ENCODE measurements around the gene FAM200A. TPM values are rescaled to one million over a fixed set of nuclear protein-coding genes. Genes with fewer than 3 reads are reported as not detected.

Gene FAM200A
- total and polyA plus RNA-seq, 9 donors, result 6.4 to 13.5 (median 8.9) TPM

GRCh38 chr7:99541212-99541611, 10.7 kb downstream of the FAM200A start:
- Histone ChIP-seq H3K9me3 (no peaks in the 10 kb centered on the region), H3K27me3 (no peaks in the 10 kb centered on the region), H3K4me3 (no peak overlapping the region), H3K4me1 (ENCODE audit: insufficient read depth) (no peaks in the 10 kb centered on the region), H3K36me3 (no peaks in the 10 kb centered on the region), H3K27ac (no peak overlapping the region)
- WGBS, 3 donors, result 87 to 94% (median 89%) methylated on average over 9 of the region's 9 CpGs
- DNase-seq, result no peak
- intact Hi-C loops (cut with DNase I), result no loop called here
- TF ChIP-seq CTCF (IDR thresholded peaks at IDR 0.05) (no peak), EP300 (IDR thresholded peaks at IDR 0.05) (no peak), POLR2A (IDR thresholded peaks at IDR 0.05) (no peak)

- Histone ChIP-seq H3K4me1 (ENCODE audit: insufficient read depth) (no peaks in the 10 kb centered on the region), H3K27me3 (no peaks in the 10 kb centered on the region), H3K4me3 (no peak overlapping the region), H3K9me3 (no peaks in the 10 kb centered on the region), H3K27ac (no peak overlapping the region), H3K36me3 (no peaks in the 10 kb centered on the region)
- TF ChIP-seq EP300 (IDR thresholded peaks at IDR 0.05) (no peak), CTCF (IDR thresholded peaks at IDR 0.05) (no peak), POLR2A (IDR thresholded peaks at IDR 0.05) (no peak)
- DNase-seq, result no peak
- intact Hi-C loops (cut with DNase I), result no loop called here
- WGBS, 3 donors, result 90 to 96% (median 95%) methylated on average over 5 of the region's 5 CpGs
These were observed 11.4 kb downstream of the FAM200A start for GRCh38 chr7:99540542-99540941.

GRCh38 chr7:99539213-99539811, 12.6 kb downstream of the FAM200A start:
- Histone ChIP-seq H3K4me3 (no peak overlapping the region), H3K4me1 (ENCODE audit: insufficient read depth) (no peaks in the 10 kb centered on the region), H3K27ac (no peak overlapping the region), H3K9me3 (no peaks in the 10 kb centered on the region), H3K36me3 (no peaks in the 10 kb centered on the region), H3K27me3 (no peaks in the 10 kb centered on the region)
- DNase-seq, result no peak
- TF ChIP-seq CTCF (IDR thresholded peaks at IDR 0.05) (no peak), POLR2A (IDR thresholded peaks at IDR 0.05) (no peak), EP300 (IDR thresholded peaks at IDR 0.05) (no peak)
- 30 to 46% (median 41%) methylated on average over 7 of the region's 7 CpGs for WGBS, 3 donors
- intact Hi-C loops (cut with DNase I), result no loop called here

- Histone ChIP-seq H3K4me1 (ENCODE audit: insufficient read depth) (no peaks in the 10 kb centered on the region), H3K36me3 (no peaks in the 10 kb centered on the region), H3K27ac (no peak overlapping the region), H3K9me3 (peaks cover 0 to 24% of the 10 kb centered on the region in 2 donors), H3K27me3 (no peaks in the 10 kb centered on the region), H3K4me3 (no peak overlapping the region)
- DNase-seq, result no peak
- 94 to 96% (median 96%) methylated on average over 2 of the region's 2 CpGs for WGBS, 3 donors
- TF ChIP-seq POLR2A (IDR thresholded peaks at IDR 0.05) (no peak), CTCF (IDR thresholded peaks at IDR 0.05) (no peak), EP300 (IDR thresholded peaks at IDR 0.05) (no peak)
- intact Hi-C loops (cut with DNase I), result no loop called here
These were observed 16.2 kb downstream of the FAM200A start for GRCh38 chr7:99535667-99536066.

Data from ovary (tissue), 9 donors.